ENCODE data around the gene CCDC186. TPM values are rescaled to one million over a fixed set of nuclear protein-coding genes. Genes with fewer than 3 reads are reported as not detected.

CCDC186 gene
- total and polyA plus RNA-seq, 2 of the 8 experiments (the other 6 are each of a cell fraction or from before 2014, with no cell fraction given), result 3.0 to 30.3 TPM

- Histone ChIP-seq H4K20me1 (replicated peaks in 1 of 2; ENCODE audit: control insufficient read depth in 1 of 2, insufficient read depth in 2 of 2, low read length in 2 of 2) (no peaks in the 10 kb centered on the region), H2BK20ac (ENCODE audit: low read length) (no peak overlapping the region), H3K9me3 (ENCODE audit: insufficient read depth in 2 of 2, low read depth in 1 of 2, low read length in 1 of 2) (no peaks in the 10 kb centered on the region), H3K27me3 (replicated peaks in 1 of 4; ENCODE audit: control insufficient read depth in 3 of 4, extremely low read depth in 1 of 4, insufficient read depth in 3 of 4, low read length in 3 of 4) (no peaks in the 10 kb centered on the region), H3K23me2 (ENCODE audit: low read depth, low read length) (no peaks in the 10 kb centered on the region), H2AK5ac (ENCODE audit: low read depth, low read length) (no peak overlapping the region), H3K4me1 (replicated peaks in 1 of 4; ENCODE audit: control insufficient read depth in 3 of 4, insufficient read depth in 4 of 4, low read length in 3 of 4) (no peaks in the 10 kb centered on the region), H4K8ac (ENCODE audit: extremely low read depth, insufficient read depth, low read length) (no peak overlapping the region), H2BK12ac (ENCODE audit: low read depth, low read length) (no peak overlapping the region), H4K5ac (ENCODE audit: insufficient read length, low read depth, low read length) (no peak overlapping the region), H4K91ac (replicated peaks; ENCODE audit: insufficient read length, low read length) (no peak overlapping the region), H3K23ac (ENCODE audit: insufficient read length) (no peak overlapping the region), H3K9ac (replicated peaks in 1 of 4; ENCODE audit: extremely low read depth in 1 of 4, low read depth in 3 of 4, low read length in 3 of 4) (no peak overlapping the region), H3K18ac (ENCODE audit: extremely low read depth, low read length) (no peak overlapping the region), H3K79me2 (ENCODE audit: control insufficient read depth in 1 of 2, insufficient read depth in 2 of 2, low read length in 2 of 2) (no peaks in the 10 kb centered on the region), H2AFZ (ENCODE audit: low read length) (no peak overlapping the region), H2BK5ac (ENCODE audit: low read depth, low read length) (no peak overlapping the region), H3K14ac (ENCODE audit: insufficient read length) (no peak overlapping the region), H3K56ac (replicated peaks; ENCODE audit: insufficient read length, low read depth, low read length) (no peak overlapping the region), H3K79me1 (ENCODE audit: low read depth, low read length) (no peaks in the 10 kb centered on the region), H3K4me2 (ENCODE audit: insufficient read depth in 1 of 2, low read depth in 2 of 2, low read length in 2 of 2) (no peak overlapping the region), H3K36me3 (ENCODE audit: control insufficient read depth in 2 of 4, insufficient read depth in 4 of 4, low read length in 3 of 4) (no peaks in the 10 kb centered on the region), H3K27ac (ENCODE audit: low read depth, low read length) (no peak overlapping the region), H3K4me3 (ENCODE audit: extremely low read depth in 1 of 4, insufficient read depth in 2 of 4, low read depth in 3 of 4, low read length in 4 of 4) (no peak overlapping the region), H2BK15ac (ENCODE audit: low read length) (no peak overlapping the region), H2BK120ac (replicated peaks; ENCODE audit: low read depth, low read length) (no peak overlapping the region), H3K4ac (replicated peaks; ENCODE audit: insufficient read length, low read depth, low read length) (no peak overlapping the region)
- 100% methylated on average over 1 of the region's 1 CpG; no CpG with 5 or more reads in 1 of the 2 experiments for WGBS, 2 experiments (ENCODE audit: extremely low coverage in 1 of 2, insufficient coverage in 1 of 2, insufficient read length in 1 of 2, insufficient replicate concordance in 2 of 2, low coverage in 1 of 2, low lambda C conversion rate in 2 of 2, missing lambda C conversion rate in 1 of 2)
- POLR2A ChIA-PET (ENCODE audit: partially characterized antibody), result no interaction called here
- CTCF ChIA-PET (ENCODE audit: partially characterized antibody), result interaction anchor here (0.9 to 2.5 kb wide), 12 partner anchors 8 to 150 kb away, joined by 3 to 11 read pairs (median 3); no protein-coding TSS in a partner anchor
- DNase-seq (ENCODE audit: low read depth in 1 of 2, low spot score in 2 of 2) (no peak), FAIRE-seq (no peak)
- TF ChIP-seq, protein P1, sequence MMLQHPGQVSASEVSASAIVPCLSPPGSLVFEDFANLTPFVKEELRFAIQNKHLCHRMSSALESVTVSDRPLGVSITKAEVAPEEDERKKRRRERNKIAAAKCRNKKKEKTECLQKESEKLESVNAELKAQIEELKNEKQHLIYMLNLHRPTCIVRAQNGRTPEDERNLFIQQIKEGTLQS (IDR thresholded peaks at IDR 0.05; ENCODE audit: insufficient read depth, low read depth, low read length), result no peak
- no peak for TF ChIP-seq RAD21 (IDR thresholded peaks at IDR 0.05 in 1 of 2, conservative IDR thresholded peaks at IDR 0.05 in 1 of 2; ENCODE audit: low read depth in 2 of 2, low read length in 2 of 2)
- TF ChIP-seq JUND (IDR thresholded peaks at IDR 0.05; ENCODE audit: low read length), result no peak
- no peak for TF ChIP-seq FOSL1 (IDR thresholded peaks at IDR 0.05; ENCODE audit: insufficient read depth, low read depth, low read length)
- no peak for TF ChIP-seq RXRA (IDR thresholded peaks at IDR 0.05; ENCODE audit: insufficient read depth, low read depth, low read length)
- no peak for TF ChIP-seq RFX5 (IDR thresholded peaks at IDR 0.05; ENCODE audit: borderline replicate concordance, low read depth, low read length)
- no peak for TF ChIP-seq KDM5A (IDR thresholded peaks at IDR 0.05; ENCODE audit: low read length)
These were observed 96.7 kb downstream of the CCDC186 start for GRCh38 chr10:114077347-114077746.
